Fibroblast of lung (primary cell): Measurements from ENCODE around the gene ZIC1. TPM values are rescaled to one million over a fixed set of nuclear protein-coding genes. Genes with fewer than 3 reads are reported as not detected.

Experiments used
- DNase-seq, 2 donors: peaks; one replicate each; pipeline versions ENCODE4 v3.0.0 to v3.0.0-alpha.2; 2010; ENCODE audit warnings: low read depth in 2 of 2
- H2AFZ ChIP-seq: 2 replicates; pipeline ENCODE4 v1.5.1; 2012; ENCODE audit warnings: low read length, control low read depth, inconsistent platforms
- H3K27ac ChIP-seq: 2 replicates; pipeline ENCODE4 v1.5.1; 2011; ENCODE audit warnings: low read length, control low read depth; ENCODE audit not compliant: insufficient read depth
- H3K27me3 ChIP-seq: 2 replicates; pipeline ENCODE4 v1.5.1; 2011; ENCODE audit warnings: mild to moderate bottlenecking, low read length; ENCODE audit not compliant: control insufficient read depth, insufficient read depth
- H3K36me3 ChIP-seq: 2 replicates; pipeline ENCODE4 v1.5.1; 2011; ENCODE audit warnings: low read length; ENCODE audit not compliant: control insufficient read depth, insufficient read depth
- H3K4me1 ChIP-seq: 2 replicates; pipeline ENCODE4 v1.5.1; 2011; ENCODE audit warnings: low read length; ENCODE audit not compliant: control insufficient read depth, insufficient read depth; ENCODE audit errors: extremely low read depth
- H3K4me2 ChIP-seq: 2 replicates; pipeline ENCODE4 v1.5.1; 2011; ENCODE audit warnings: low read length, control low read depth; ENCODE audit not compliant: insufficient read depth; ENCODE audit errors: extremely low read depth
- H3K4me3 ChIP-seq, 4 experiments: fragments of 200-600 bp in 1 of 4; sonication (generic) in 1 of 4; replicated peaks in 1 of 4; 2 replicates each; pipeline ENCODE4 v1.5.1; 2011 to 2016; ENCODE audit warnings: low read length in 4 of 4, low read depth in 3 of 4, mild to moderate bottlenecking in 3 of 4, control low read depth in 2 of 4, inconsistent platforms in 1 of 4, mixed read lengths in 1 of 4; ENCODE audit not compliant: insufficient read depth in 1 of 4; ENCODE audit errors: control extremely low read depth in 1 of 4
- H3K79me2 ChIP-seq: 2 replicates; pipeline ENCODE4 v1.5.1; 2012; ENCODE audit warnings: mild to moderate bottlenecking, low read length, inconsistent platforms; ENCODE audit not compliant: control insufficient read depth, insufficient read depth
- H3K9ac ChIP-seq: 2 replicates; pipeline ENCODE4 v1.5.1; 2011; ENCODE audit warnings: mild to moderate bottlenecking, low read length, control low read depth; ENCODE audit not compliant: insufficient read depth
- H3K9me3 ChIP-seq: 2 replicates; pipeline ENCODE4 v1.5.1; 2012; ENCODE audit warnings: low read depth, low read length; ENCODE audit not compliant: control insufficient read depth, insufficient read depth
- H4K20me1 ChIP-seq: 2 replicates; pipeline ENCODE4 v1.5.1; 2011; ENCODE audit warnings: low read length; ENCODE audit not compliant: control insufficient read depth, insufficient read depth; ENCODE audit errors: extremely low read depth
- EZH2 ChIP-seq: IDR thresholded peaks from 2 replicates; pipeline ENCODE4 v1.5.1; 2012; ENCODE audit warnings: low read length, control low read depth, mild to moderate bottlenecking; ENCODE audit errors: missing control alignments
- polyA plus RNA-seq, 2 donors: library from polyadenylated mRNA; depleted of rRNA in 1 of 2; stranded (reverse) in 1 of 2; unstranded in 1 of 2; fragments of >200 nt; gene quantifications; 2 replicates each; pipeline ENCODE4 v1.2.1, GENCODE V29; 2011 to 2012; ENCODE audit warnings: missing spikeins in 1 of 2
- total RNA-seq: library from RNA; depleted of rRNA; stranded (reverse); fragments of >200 nt; gene quantifications from 2 replicates; pipeline ENCODE4 v1.2.1, GENCODE V29; 2014
- TF ChIP-seq, protein P1 (sequence below), 2 donors: IDR thresholded peaks in 1 of 2; conservative IDR thresholded peaks in 1 of 2; 1 replicate in 1 of 2; 2 replicates in 1 of 2; pipeline ENCODE4 v1.5.1; 2011 to 2012; ENCODE audit warnings: low read length in 2 of 2, control low read depth in 1 of 2, inconsistent platforms in 1 of 2, low read depth in 1 of 2, mild to moderate bottlenecking in 1 of 2

ZIC1 gene
- total and polyA plus RNA-seq, 2 donors (not counting 1 experiment from before 2014, with no cell fraction given), result 0.11 TPM; not detected in 1

DNA sequence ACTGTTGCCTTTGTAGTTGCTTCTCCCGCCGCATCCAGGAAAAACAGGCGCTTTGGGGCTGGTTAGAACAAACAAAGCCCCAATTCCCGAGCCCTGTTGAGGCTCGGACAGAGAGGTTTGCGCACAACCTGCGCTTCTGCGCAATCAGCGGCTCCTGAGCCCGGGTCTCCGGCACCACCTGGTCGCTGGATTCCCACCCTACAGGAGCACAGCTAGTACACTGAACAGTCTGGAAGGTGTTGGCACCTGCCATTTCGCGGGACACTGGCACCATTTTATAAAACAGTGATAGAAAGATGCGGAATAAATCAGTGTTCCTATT lies 16.6 kb upstream of the ZIC1 start:
- no peak overlapping the region for H3K9ac ChIP-seq
- H3K79me2 ChIP-seq, result no peaks in the 10 kb centered on the region
- no peaks in the 10 kb centered on the region for H3K9me3 ChIP-seq
- H3K27ac ChIP-seq, result no peak overlapping the region
- H3K4me2 ChIP-seq, result peak overlapping the region; percentile 59
- peaks cover 86% of the 10 kb centered on the region for H3K27me3 ChIP-seq
- peak overlapping the region in 3 of 4 experiments; percentile 19 to 42 (median 29) for H3K4me3 ChIP-seq
- TF ChIP-seq, protein P1, sequence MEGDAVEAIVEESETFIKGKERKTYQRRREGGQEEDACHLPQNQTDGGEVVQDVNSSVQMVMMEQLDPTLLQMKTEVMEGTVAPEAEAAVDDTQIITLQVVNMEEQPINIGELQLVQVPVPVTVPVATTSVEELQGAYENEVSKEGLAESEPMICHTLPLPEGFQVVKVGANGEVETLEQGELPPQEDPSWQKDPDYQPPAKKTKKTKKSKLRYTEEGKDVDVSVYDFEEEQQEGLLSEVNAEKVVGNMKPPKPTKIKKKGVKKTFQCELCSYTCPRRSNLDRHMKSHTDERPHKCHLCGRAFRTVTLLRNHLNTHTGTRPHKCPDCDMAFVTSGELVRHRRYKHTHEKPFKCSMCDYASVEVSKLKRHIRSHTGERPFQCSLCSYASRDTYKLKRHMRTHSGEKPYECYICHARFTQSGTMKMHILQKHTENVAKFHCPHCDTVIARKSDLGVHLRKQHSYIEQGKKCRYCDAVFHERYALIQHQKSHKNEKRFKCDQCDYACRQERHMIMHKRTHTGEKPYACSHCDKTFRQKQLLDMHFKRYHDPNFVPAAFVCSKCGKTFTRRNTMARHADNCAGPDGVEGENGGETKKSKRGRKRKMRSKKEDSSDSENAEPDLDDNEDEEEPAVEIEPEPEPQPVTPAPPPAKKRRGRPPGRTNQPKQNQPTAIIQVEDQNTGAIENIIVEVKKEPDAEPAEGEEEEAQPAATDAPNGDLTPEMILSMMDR (conservative IDR thresholded peaks at IDR 0.05 in 1 of 2, IDR thresholded peaks at IDR 0.05 in 1 of 2; ENCODE audit: low read depth in 1 of 2, low read length in 2 of 2), result no peak
- TF ChIP-seq EZH2, result no peak
- no peak overlapping the region for H2AFZ ChIP-seq
- DNase-seq, result no peak
- H3K4me1 ChIP-seq, result no peaks in the 10 kb centered on the region
- no peaks in the 10 kb centered on the region for H3K36me3 ChIP-seq
- H4K20me1 ChIP-seq, result no peaks in the 10 kb centered on the region

DNA sequence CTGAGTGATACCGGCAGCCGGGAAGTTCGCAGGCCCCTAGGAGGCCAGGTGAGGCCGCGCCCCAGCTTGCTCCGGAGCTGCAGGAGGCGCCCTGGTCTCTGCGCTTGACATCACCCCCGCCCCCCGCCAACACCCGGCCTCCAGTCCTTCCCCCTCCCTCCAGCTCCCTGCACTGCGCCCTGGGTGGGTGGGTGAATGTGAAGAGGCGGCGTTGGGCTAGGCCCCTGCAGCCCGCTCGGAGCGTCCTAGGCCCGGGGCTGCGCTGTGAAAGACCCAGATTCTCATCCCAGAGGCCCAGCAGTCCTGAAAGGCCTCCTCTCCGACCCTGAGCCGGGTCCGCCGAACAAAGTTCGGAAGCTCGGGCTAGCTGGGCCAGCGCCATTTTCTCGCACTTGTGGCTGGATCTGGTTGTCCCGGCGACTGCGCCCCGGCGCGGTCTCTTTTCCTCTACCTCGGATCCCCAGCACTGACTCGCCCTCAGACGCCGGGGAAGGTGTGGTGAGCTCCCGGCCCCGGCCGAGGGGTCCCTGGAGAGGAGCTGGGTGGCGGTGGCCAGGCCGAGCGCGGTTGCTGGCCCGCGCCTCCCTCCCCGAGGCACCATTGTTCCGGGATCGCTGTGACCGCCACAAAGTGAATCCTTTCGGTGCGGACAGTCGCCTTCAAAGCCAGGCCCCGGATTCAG lies 15.8 kb upstream of the ZIC1 start:
- H3K36me3 ChIP-seq, result no peaks in the 10 kb centered on the region
- H2AFZ ChIP-seq, result no peak overlapping the region
- no peaks in the 10 kb centered on the region for H3K9me3 ChIP-seq
- H3K27ac ChIP-seq, result no peak overlapping the region
- H3K4me3 ChIP-seq, result peak overlapping the region in 1 of 4 experiments; percentile 37
- H3K79me2 ChIP-seq, result no peaks in the 10 kb centered on the region
- H4K20me1 ChIP-seq, result no peaks in the 10 kb centered on the region
- TF ChIP-seq EZH2, result peak; percentile 68
- TF ChIP-seq, protein P1 (conservative IDR thresholded peaks at IDR 0.05 in 1 of 2, IDR thresholded peaks at IDR 0.05 in 1 of 2; ENCODE audit: low read depth in 1 of 2, low read length in 2 of 2), result no peak
- no peaks in the 10 kb centered on the region for H3K4me1 ChIP-seq
- no peak overlapping the region for H3K9ac ChIP-seq
- peaks cover 84% of the 10 kb centered on the region for H3K27me3 ChIP-seq
- peak overlapping the region; percentile 40 for H3K4me2 ChIP-seq
- DNase-seq, result no peak

DNA sequence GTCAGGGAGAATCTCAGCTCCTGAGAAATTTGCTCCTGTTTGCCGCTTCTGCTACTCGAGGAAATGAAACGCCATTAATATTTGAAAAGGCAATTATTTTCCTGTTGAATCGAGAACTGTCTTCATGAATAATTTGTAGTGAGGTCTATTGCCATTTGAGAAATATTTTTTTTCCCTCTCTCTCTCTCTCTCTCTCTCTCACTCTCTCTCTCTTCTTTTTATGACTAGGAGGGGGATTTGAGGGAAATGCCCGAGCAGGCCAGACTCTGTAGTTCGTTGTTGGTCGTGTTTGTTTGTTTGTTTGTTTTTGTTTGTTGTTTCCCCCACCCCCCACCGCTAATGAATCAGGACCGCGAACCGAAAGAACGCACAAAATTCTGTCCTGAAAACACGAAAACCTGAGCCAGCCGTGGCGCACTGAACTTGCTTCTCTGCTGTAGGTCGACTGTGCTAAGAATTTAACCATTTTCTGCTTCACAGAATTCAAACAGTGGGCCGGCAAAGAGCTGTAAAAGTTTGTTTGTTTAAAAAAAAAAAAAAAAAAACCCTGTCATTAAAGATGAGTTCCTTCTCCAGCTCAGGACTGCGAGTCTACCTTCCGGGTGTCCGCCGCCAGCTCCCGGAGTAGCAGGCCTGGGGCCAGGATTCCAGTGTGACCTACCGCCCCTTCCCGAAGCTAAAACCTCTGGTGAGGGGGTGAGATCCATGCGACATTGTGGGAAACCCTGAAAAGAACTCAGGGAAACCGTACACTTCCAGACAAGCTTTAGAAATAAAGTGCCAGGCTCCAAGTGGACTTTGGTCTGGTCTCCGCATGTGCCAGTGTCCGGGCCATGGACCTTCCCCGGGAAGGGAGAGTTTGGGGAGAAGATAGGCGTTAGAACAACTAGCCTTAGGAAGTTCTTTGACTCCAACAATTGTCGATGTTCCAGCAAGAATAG lies 15.0 kb upstream of the ZIC1 start:
- Histone ChIP-seq H3K4me3 (peak overlapping the region in 1 of 4 experiments; percentile 37), H3K27me3 (peaks cover 78% of the 10 kb centered on the region)

More for the DNA sequence above, 15.0 kb upstream of the ZIC1 start:
- no peak for DNase-seq
- Histone ChIP-seq H3K79me2 (no peaks in the 10 kb centered on the region), H3K9me3 (no peaks in the 10 kb centered on the region), H3K4me2 (peak overlapping the region; percentile 40), H3K4me1 (no peaks in the 10 kb centered on the region), H3K9ac (no peak overlapping the region), H4K20me1 (no peaks in the 10 kb centered on the region), H2AFZ (no peak overlapping the region), H3K27ac (no peak overlapping the region), H3K36me3 (no peaks in the 10 kb centered on the region)
- TF ChIP-seq, protein P1 (conservative IDR thresholded peaks at IDR 0.05 in 1 of 2, IDR thresholded peaks at IDR 0.05 in 1 of 2; ENCODE audit: low read depth in 1 of 2, low read length in 2 of 2), result no peak
- no peak for TF ChIP-seq EZH2
